ENCODE results near the gene NUDT3. TPM values are rescaled to one million over a fixed set of nuclear protein-coding genes. Genes with fewer than 3 reads are reported as not detected.
A peak's percentile ranks its signal among the peaks of the same experiment; 100 is the strongest.

The NUDT3 gene
- total and polyA plus RNA-seq, 3 experiments from 2014 or later = 9.7 to 16.8 (median 16.6) TPM

GRCh38 chr6:34281702-34282334 lies 110.7 kb downstream of the NUDT3 start:
- Mint-ChIP-seq H3K9me3 (no peaks in the 10 kb centered on the region), H3K4me3 (no peak overlapping the region), H3K27ac (peak overlapping the region in 2 of 8 donors; percentile 3 to 4), H3K4me1 (peaks cover 0 to 8% (median 2%) of the 10 kb centered on the region in 3 donors), H3K36me3 (peaks cover 0 to 49% (median 10%) of the 10 kb centered on the region in 3 donors), H3K27me3 (no peaks in the 10 kb centered on the region)
- H3K9me3 ChIP-seq (ENCODE audit: low read length) = no peaks in the 10 kb centered on the region
- DNase-seq = no peak
- no peaks in the 10 kb centered on the region for H3K27me3 ChIP-seq (ENCODE audit: insufficient read depth, low read length, poor library complexity, severe bottlenecking)
- peak overlapping the region; percentile 29 for H3K27ac ChIP-seq (ENCODE audit: low read depth, low read length)
- CTCF ChIA-PET = interaction anchor here (0.9 kb wide), 1 partner anchor 118 kb away, joined by 3 read pairs; no protein-coding TSS in a partner anchor
- POLR2A ChIA-PET = interaction anchor here (0.5 kb wide), 1 partner anchor 1961 kb away, joined by 8 read pairs; no protein-coding TSS in a partner anchor
- H3K4me3 ChIP-seq (ENCODE audit: low read length) = no peak overlapping the region
- H3K36me3 ChIP-seq (ENCODE audit: insufficient read depth, low read length) = no peaks in the 10 kb centered on the region
- H3K4me1 ChIP-seq (ENCODE audit: insufficient read depth, low read length) = no peaks in the 10 kb centered on the region

- H3K27ac ChIP-seq (ENCODE audit: low read depth, low read length) = no peak overlapping the region
- no peaks in the 10 kb centered on the region for H3K4me1 ChIP-seq (ENCODE audit: insufficient read depth, low read length)
- no peak overlapping the region for H3K4me3 ChIP-seq (ENCODE audit: low read length)
- DNase-seq = no peak
- no peaks in the 10 kb centered on the region for H3K9me3 ChIP-seq (ENCODE audit: low read length)
- ChIA-PET POLR2A (no interaction called here), CTCF (no interaction called here)
- Mint-ChIP-seq H3K4me3 (no peak overlapping the region), H3K27ac (no peak overlapping the region), H3K4me1 (peaks cover 0 to 11% (median 3%) of the 10 kb centered on the region in 3 donors), H3K9me3 (no peaks in the 10 kb centered on the region), H3K36me3 (peaks cover 0 to 39% (median 10%) of the 10 kb centered on the region in 3 donors), H3K27me3 (no peaks in the 10 kb centered on the region)
- H3K36me3 ChIP-seq (ENCODE audit: insufficient read depth, low read length) = no peaks in the 10 kb centered on the region
- no peaks in the 10 kb centered on the region for H3K27me3 ChIP-seq (ENCODE audit: insufficient read depth, low read length, poor library complexity, severe bottlenecking)
These were observed 112.3 kb downstream of the NUDT3 start for GRCh38 chr6:34280216-34280615.

- Mint-ChIP-seq H3K9me3 (no peaks in the 10 kb centered on the region), H3K27me3 (no peaks in the 10 kb centered on the region), H3K27ac (no peak overlapping the region), H3K36me3 (peaks cover 0 to 27% (median 6%) of the 10 kb centered on the region in 3 donors), H3K4me3 (peak overlapping the region in 1 of 7 donors; percentile 37), H3K4me1 (peaks cover 0 to 9% (median 3%) of the 10 kb centered on the region in 3 donors)
- Histone ChIP-seq H3K27ac (ENCODE audit: low read depth, low read length) (no peak overlapping the region), H3K36me3 (ENCODE audit: insufficient read depth, low read length) (no peaks in the 10 kb centered on the region), H3K27me3 (ENCODE audit: insufficient read depth, low read length, poor library complexity, severe bottlenecking) (no peaks in the 10 kb centered on the region), H3K4me1 (ENCODE audit: insufficient read depth, low read length) (no peaks in the 10 kb centered on the region), H3K9me3 (ENCODE audit: low read length) (no peaks in the 10 kb centered on the region), H3K4me3 (ENCODE audit: low read length) (no peak overlapping the region)
- CTCF ChIA-PET = interaction anchor here (1.0 kb wide), 1 partner anchor 9 kb away, joined by 3 read pairs; no protein-coding TSS in a partner anchor
- POLR2A ChIA-PET = no interaction called here
- no peak for DNase-seq
These were observed 113.6 kb downstream of the NUDT3 start for GRCh38 chr6:34278833-34279232.

GRCh38 chr6:34277763-34278112 lies 114.7 kb downstream of the NUDT3 start:
- H3K4me3 Mint-ChIP-seq = no peak overlapping the region
- POLR2A ChIA-PET = no interaction called here
- Histone ChIP-seq H3K27me3 (ENCODE audit: insufficient read depth, low read length, poor library complexity, severe bottlenecking) (no peaks in the 10 kb centered on the region), H3K4me1 (ENCODE audit: insufficient read depth, low read length) (no peaks in the 10 kb centered on the region), H3K9me3 (ENCODE audit: low read length) (no peaks in the 10 kb centered on the region), H3K4me3 (ENCODE audit: low read length) (no peak overlapping the region), H3K36me3 (ENCODE audit: insufficient read depth, low read length) (no peaks in the 10 kb centered on the region), H3K27ac (ENCODE audit: low read depth, low read length) (no peak overlapping the region)
- peaks cover 0 to 9% (median 3%) of the 10 kb centered on the region in 3 donors for H3K4me1 Mint-ChIP-seq
- no peaks in the 10 kb centered on the region for H3K27me3 Mint-ChIP-seq
- CTCF ChIA-PET = interaction anchor here (1.2 kb wide), 1 partner anchor 82 kb away, joined by 3 read pairs; no protein-coding TSS in a partner anchor
- DNase-seq = no peak
- peaks cover 0 to 21% (median 5%) of the 10 kb centered on the region in 3 donors for H3K36me3 Mint-ChIP-seq
- no peak overlapping the region for H3K27ac Mint-ChIP-seq
- no peaks in the 10 kb centered on the region for H3K9me3 Mint-ChIP-seq

- no peaks in the 10 kb centered on the region for H3K27me3 Mint-ChIP-seq
- ChIA-PET CTCF (interaction anchor here (1.2 kb wide), 1 partner anchor 81 kb away, joined by 3 read pairs; no protein-coding TSS in a partner anchor), POLR2A (no interaction called here)
- Histone ChIP-seq H3K4me1 (ENCODE audit: insufficient read depth, low read length) (no peaks in the 10 kb centered on the region), H3K27ac (ENCODE audit: low read depth, low read length) (peak overlapping the region; percentile 2), H3K4me3 (ENCODE audit: low read length) (no peak overlapping the region), H3K27me3 (ENCODE audit: insufficient read depth, low read length, poor library complexity, severe bottlenecking) (no peaks in the 10 kb centered on the region), H3K9me3 (ENCODE audit: low read length) (no peaks in the 10 kb centered on the region), H3K36me3 (ENCODE audit: insufficient read depth, low read length) (no peaks in the 10 kb centered on the region)
- no peak overlapping the region for H3K4me3 Mint-ChIP-seq
- peaks cover 0 to 18% (median 5%) of the 10 kb centered on the region in 3 donors for H3K36me3 Mint-ChIP-seq
- DNase-seq = no peak
- H3K9me3 Mint-ChIP-seq = no peaks in the 10 kb centered on the region
- H3K4me1 Mint-ChIP-seq = peaks cover 0 to 9% (median 3%) of the 10 kb centered on the region in 3 donors
- peak overlapping the region in 4 of 8 donors; percentile 4 to 36 (median 5) for H3K27ac Mint-ChIP-seq
These were observed 115.3 kb downstream of the NUDT3 start for GRCh38 chr6:34276881-34277762.

- ChIA-PET POLR2A (no interaction called here), CTCF (no interaction called here)
- no peaks in the 10 kb centered on the region for H3K9me3 ChIP-seq (ENCODE audit: low read length)
- no peaks in the 10 kb centered on the region for H3K9me3 Mint-ChIP-seq
- H3K27me3 Mint-ChIP-seq = no peaks in the 10 kb centered on the region
- no peak overlapping the region for H3K4me3 ChIP-seq (ENCODE audit: low read length)
- no peak overlapping the region for H3K27ac ChIP-seq (ENCODE audit: low read depth, low read length)
- peaks cover 0 to 14% (median 5%) of the 10 kb centered on the region in 3 donors for H3K36me3 Mint-ChIP-seq
- H3K4me1 Mint-ChIP-seq = peaks cover 0 to 9% (median 3%) of the 10 kb centered on the region in 3 donors
- no peaks in the 10 kb centered on the region for H3K4me1 ChIP-seq (ENCODE audit: insufficient read depth, low read length)
- no peak for DNase-seq
- no peak overlapping the region for H3K4me3 Mint-ChIP-seq
- H3K27me3 ChIP-seq (ENCODE audit: insufficient read depth, low read length, poor library complexity, severe bottlenecking) = no peaks in the 10 kb centered on the region
- H3K36me3 ChIP-seq (ENCODE audit: insufficient read depth, low read length) = no peaks in the 10 kb centered on the region
- peak overlapping the region in 4 of 8 donors; percentile 34 to 82 (median 52) for H3K27ac Mint-ChIP-seq
These were observed 116.3 kb downstream of the NUDT3 start for GRCh38 chr6:34276191-34276590.

- peaks cover 0 to 10% (median 5%) of the 10 kb centered on the region in 3 donors for H3K36me3 Mint-ChIP-seq
- H3K36me3 ChIP-seq (ENCODE audit: insufficient read depth, low read length) = no peaks in the 10 kb centered on the region
- ChIA-PET POLR2A (no interaction called here), CTCF (no interaction called here)
- no peak overlapping the region for H3K4me3 ChIP-seq (ENCODE audit: low read length)
- no peak overlapping the region for H3K27ac ChIP-seq (ENCODE audit: low read depth, low read length)
- no peaks in the 10 kb centered on the region for H3K9me3 ChIP-seq (ENCODE audit: low read length)
- no peaks in the 10 kb centered on the region for H3K27me3 ChIP-seq (ENCODE audit: insufficient read depth, low read length, poor library complexity, severe bottlenecking)
- no peaks in the 10 kb centered on the region for H3K27me3 Mint-ChIP-seq
- peak overlapping the region in 3 of 8 donors; percentile 38 to 80 (median 43) for H3K27ac Mint-ChIP-seq
- no peak overlapping the region for H3K4me3 Mint-ChIP-seq
- DNase-seq = no peak
- H3K4me1 Mint-ChIP-seq = peaks cover 3 to 10% (median 3%) of the 10 kb centered on the region in 3 donors
- H3K4me1 ChIP-seq (ENCODE audit: insufficient read depth, low read length) = no peaks in the 10 kb centered on the region
- no peaks in the 10 kb centered on the region for H3K9me3 Mint-ChIP-seq
These were observed 117.2 kb downstream of the NUDT3 start for GRCh38 chr6:34275128-34275804.
